PFSK-1 (cell line): Measurements from ENCODE around the gene FGGY.

Experiments used
- FOXP2 ChIP-seq: optimal IDR thresholded peaks from 2 replicates; pipeline ENCODE3; 2011; ENCODE audit warnings: borderline replicate concordance, control low read depth, inconsistent platforms; ENCODE audit not compliant: insufficient read depth; ENCODE audit errors: extremely low read length, extremely low read depth
- POLR2AphosphoS5 ChIP-seq: IDR thresholded peaks from 2 replicates; pipeline ENCODE4 v1.6.1; 2012; ENCODE audit warnings: low read depth, mild to moderate bottlenecking, control low read depth, low read length, moderate library complexity
- REST ChIP-seq, 2 experiments: IDR thresholded peaks; 2 replicates each; pipeline versions ENCODE4 v1.6.1 to v1.8.0; 2011 to 2012; ENCODE audit warnings: low read depth in 2 of 2, low read length in 2 of 2, control low read depth in 1 of 2, inconsistent platforms in 1 of 2, mild to moderate bottlenecking in 1 of 2, moderate library complexity in 1 of 2; ENCODE audit not compliant: insufficient read depth in 1 of 2
- SIN3A ChIP-seq: IDR thresholded peaks from 2 replicates; pipeline ENCODE4 v1.6.1; 2012; ENCODE audit warnings: mild to moderate bottlenecking, low read length, moderate library complexity, borderline replicate concordance; ENCODE audit not compliant: insufficient read depth
- TAF1 ChIP-seq: IDR thresholded peaks from 2 replicates; pipeline ENCODE4 v1.6.1; 2012; ENCODE audit warnings: low read length, control low read depth, borderline replicate concordance; ENCODE audit not compliant: insufficient read depth

Gene FGGY

GRCh38 chr1:59318271-59318860, 21.5 kb downstream of the FGGY start:
- TF ChIP-seq FOXP2 (no peak), SIN3A (no peak), POLR2AphosphoS5 (no peak), TAF1 (no peak), REST (IDR thresholded peaks at IDR 0.05; ENCODE audit: insufficient read depth in 1 of 2, low read depth in 2 of 2, low read length in 2 of 2) (no peak)

- TF ChIP-seq REST (IDR thresholded peaks at IDR 0.05; ENCODE audit: insufficient read depth in 1 of 2, low read depth in 2 of 2, low read length in 2 of 2) (no peak), FOXP2 (no peak)
Measured at GRCh38 chr1:59322394-59322793, 25.5 kb downstream of the FGGY start.

GRCh38 chr1:59322814-59323213, 25.9 kb downstream of the FGGY start:
- TF ChIP-seq TAF1 (no peak), REST (IDR thresholded peaks at IDR 0.05; ENCODE audit: insufficient read depth in 1 of 2, low read depth in 2 of 2, low read length in 2 of 2) (no peak), FOXP2 (no peak), POLR2AphosphoS5 (no peak), SIN3A (no peak)

DNA sequence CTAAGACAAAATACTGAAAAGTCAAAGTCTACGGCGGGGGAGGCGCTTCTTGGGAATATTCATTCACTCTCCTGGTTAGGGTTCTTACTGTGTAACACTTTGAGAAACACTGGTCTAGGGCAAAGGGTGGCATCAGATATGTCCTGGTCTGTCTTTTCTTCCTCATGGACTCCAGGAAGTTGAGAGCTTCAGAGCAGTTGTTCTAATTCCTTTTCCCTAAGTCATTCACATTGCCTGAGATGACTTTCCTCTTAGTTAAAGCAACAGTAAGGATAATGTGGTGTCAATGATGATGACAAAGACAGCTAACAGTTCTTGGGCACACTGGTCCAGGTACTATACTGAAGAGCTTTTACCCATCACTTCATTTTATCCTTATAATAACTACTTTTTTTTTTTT, 27.0 kb downstream of the FGGY start:
- TF ChIP-seq TAF1 (no peak), SIN3A (no peak), REST (IDR thresholded peaks at IDR 0.05; ENCODE audit: insufficient read depth in 1 of 2, low read depth in 2 of 2, low read length in 2 of 2) (no peak), FOXP2 (no peak), POLR2AphosphoS5 (no peak)

DNA sequence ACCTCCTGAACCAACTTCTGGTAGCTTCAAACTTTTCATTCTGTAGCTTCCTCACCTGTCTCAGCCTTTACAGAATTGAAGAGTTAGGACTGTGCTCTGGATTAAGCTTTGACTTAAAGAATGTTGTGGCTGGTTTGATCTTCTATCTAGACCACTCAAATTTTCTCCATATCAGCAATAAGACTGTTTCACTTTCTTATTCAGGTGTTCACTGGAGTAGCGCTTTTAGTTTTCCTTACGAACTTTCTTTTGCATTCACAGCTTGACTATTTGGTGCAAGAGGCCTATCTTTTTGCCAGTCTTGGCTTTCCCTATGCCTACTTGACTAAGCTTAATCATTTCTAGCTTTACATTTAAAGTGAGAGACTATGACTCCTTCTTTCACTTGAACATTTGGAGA, 31.5 kb downstream of the FGGY start:
- TF ChIP-seq FOXP2 (no peak), REST (IDR thresholded peaks at IDR 0.05; ENCODE audit: insufficient read depth in 1 of 2, low read depth in 2 of 2, low read length in 2 of 2) (no peak), POLR2AphosphoS5 (no peak), SIN3A (no peak), TAF1 (no peak)
